ENCODE measurements around the gene ATRNL1. TPM values are rescaled to one million over a fixed set of nuclear protein-coding genes. Genes with fewer than 3 reads are reported as not detected.

ATRNL1 gene
- total RNA-seq, 6 experiments from 2014 or later: 0.08 to 0.23 (median 0.09) TPM; not detected in 3

GRCh38 chr10:115969591-115969990, 876.4 kb downstream of the ATRNL1 start:
- no peaks in the 10 kb centered on the region for H3K9me3 Mint-ChIP-seq
- DNase-seq: no peak
- no peak overlapping the region for H3K4me3 Mint-ChIP-seq
- no peaks in the 10 kb centered on the region for H3K4me1 Mint-ChIP-seq (ENCODE audit: low read depth)
- H3K27me3 Mint-ChIP-seq (ENCODE audit: insufficient read depth): peaks cover 7% of the 10 kb centered on the region; the same call in 1 of the 2 replicates
- H3K36me3 Mint-ChIP-seq (ENCODE audit: low read depth): no peaks in the 10 kb centered on the region
- H3K27ac Mint-ChIP-seq: no peak overlapping the region
- no peak for TF ChIP-seq CTCF (IDR thresholded peaks at IDR 0.05)

GRCh38 chr10:115971921-115972320, 878.8 kb downstream of the ATRNL1 start:
- H3K4me1 Mint-ChIP-seq (ENCODE audit: low read depth): no peaks in the 10 kb centered on the region
- H3K27ac Mint-ChIP-seq: no peak overlapping the region
- peaks cover 11% of the 10 kb centered on the region; the same call in 1 of the 2 replicates for H3K27me3 Mint-ChIP-seq (ENCODE audit: insufficient read depth)
- no peaks in the 10 kb centered on the region for H3K36me3 Mint-ChIP-seq (ENCODE audit: low read depth)
- no peak for DNase-seq
- TF ChIP-seq CTCF (IDR thresholded peaks at IDR 0.05): no peak
- H3K9me3 Mint-ChIP-seq: no peaks in the 10 kb centered on the region
- no peak overlapping the region for H3K4me3 Mint-ChIP-seq

DNA sequence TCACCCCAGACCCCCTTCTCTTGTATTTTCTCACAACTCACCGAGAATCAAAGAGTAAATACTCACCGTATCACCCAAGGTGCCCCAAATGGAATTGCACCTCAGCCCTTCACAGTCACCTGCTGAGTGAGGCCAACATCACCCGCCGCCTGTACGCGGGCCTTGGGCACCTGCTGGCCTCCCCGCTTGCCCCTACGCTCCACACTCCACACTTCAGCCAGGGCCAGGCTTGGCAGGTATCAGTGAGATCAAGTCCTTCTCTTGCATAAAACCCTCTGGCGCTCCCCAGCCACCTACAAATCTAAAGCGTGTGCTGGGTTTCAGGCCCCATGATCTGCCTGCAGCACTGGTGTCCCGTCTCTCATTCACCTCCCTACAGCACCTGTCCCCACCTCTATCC, 879.3 kb downstream of the ATRNL1 start:
- DNase-seq: no peak
- TF ChIP-seq CTCF (IDR thresholded peaks at IDR 0.05): no peak
- no peaks in the 10 kb centered on the region for H3K9me3 Mint-ChIP-seq
- no peak overlapping the region for H3K27ac Mint-ChIP-seq
- no peak overlapping the region for H3K4me3 Mint-ChIP-seq
- H3K27me3 Mint-ChIP-seq (ENCODE audit: insufficient read depth): peaks cover 13% of the 10 kb centered on the region; the same call in 1 of the 2 replicates
- no peaks in the 10 kb centered on the region for H3K36me3 Mint-ChIP-seq (ENCODE audit: low read depth)
- H3K4me1 Mint-ChIP-seq (ENCODE audit: low read depth): no peaks in the 10 kb centered on the region

DNA sequence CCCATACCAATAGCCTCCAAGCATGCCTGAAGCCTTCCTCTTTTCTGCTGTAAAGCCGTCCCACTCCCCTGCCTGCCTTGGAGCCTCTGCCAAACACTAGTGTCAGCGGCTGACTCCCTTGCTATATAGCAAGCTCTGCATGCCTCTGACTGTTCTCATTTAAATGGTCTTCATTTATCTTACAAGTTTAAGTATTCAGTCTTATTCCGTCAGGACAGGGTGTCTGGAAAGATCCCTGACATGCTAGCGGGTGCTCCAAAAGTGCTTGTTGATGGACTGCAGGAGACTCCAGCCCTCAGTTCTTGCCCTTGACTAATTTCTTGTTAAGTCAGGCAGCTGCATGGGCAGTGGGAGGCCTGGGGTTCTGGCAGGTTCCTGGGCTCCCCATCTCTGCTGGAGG, 881.2 kb downstream of the ATRNL1 start:
- Mint-ChIP-seq H3K36me3 (ENCODE audit: low read depth) (no peaks in the 10 kb centered on the region), H3K9me3 (no peaks in the 10 kb centered on the region), H3K27me3 (ENCODE audit: insufficient read depth) (peaks cover 11% of the 10 kb centered on the region; the same call in 1 of the 2 replicates), H3K27ac (no peak overlapping the region), H3K4me3 (no peak overlapping the region), H3K4me1 (ENCODE audit: low read depth) (no peaks in the 10 kb centered on the region)
- no peak for TF ChIP-seq CTCF (IDR thresholded peaks at IDR 0.05)
- DNase-seq: no peak

- H3K4me1 Mint-ChIP-seq (ENCODE audit: low read depth): no peaks in the 10 kb centered on the region
- H3K36me3 Mint-ChIP-seq (ENCODE audit: low read depth): no peaks in the 10 kb centered on the region
- no peaks in the 10 kb centered on the region for H3K9me3 Mint-ChIP-seq
- H3K27me3 Mint-ChIP-seq (ENCODE audit: insufficient read depth): peaks cover 9% of the 10 kb centered on the region; the same call in 1 of the 2 replicates
- H3K27ac Mint-ChIP-seq: no peak overlapping the region
- DNase-seq: no peak
- no peak overlapping the region for H3K4me3 Mint-ChIP-seq
- TF ChIP-seq CTCF (IDR thresholded peaks at IDR 0.05): no peak
Observed at GRCh38 chr10:115974816-115975430, 881.8 kb downstream of the ATRNL1 start.

Measured in HFFc6 (cell line).